NOMO-1 (cell line): Measurements from ENCODE around the gene NDUFB7.
"Not testable (repeated sequence)": the region's sequence is repeated elsewhere in the genome, so short reads cannot be mapped to it uniquely, and the experiment has no call there.

Source experiments
- DNase-seq, 2 experiments: peaks; one replicate each; lab custom pipeline; 2025; ENCODE audit not compliant: unreplicated experiment in 2 of 2; lab: John Stamatoyannopoulos, UW

NDUFB7 gene

GRCh38 chr19:14571695-14572490 lies at the start of gene NDUFB7:
Gene NDUFB7, minus strand, starts transcription at chr19:14572066. Its CDS starts 66 bp downstream, at chr19:14572000.
- DNase-seq: peak; percentile 87 to 92

- DNase-seq: no peak
Observed at GRCh38 chr19:14619404-14619803, 47.5 kb upstream of the NDUFB7 start.

- peak; percentile 87 to 96 for DNase-seq
Observed at GRCh38 chr19:14616407-14616806, 44.5 kb upstream of the NDUFB7 start.

GRCh38 chr19:14615623-14616022 lies 43.8 kb upstream of the NDUFB7 start:
- peak in 1 of 2 experiments; percentile 22 for DNase-seq

- DNase-seq: peak; percentile 74 to 95
Observed at GRCh38 chr19:14614099-14614412, 42.2 kb upstream of the NDUFB7 start.

- peak in 1 of 2 experiments; percentile 19 for DNase-seq
Observed at GRCh38 chr19:14613399-14614098, 41.7 kb upstream of the NDUFB7 start.

- DNase-seq: no peak
Observed at GRCh38 chr19:14612657-14613056, 40.8 kb upstream of the NDUFB7 start.

- not testable (repeated sequence) for DNase-seq
Observed at GRCh38 chr19:14612242-14612641, 40.4 kb upstream of the NDUFB7 start.

GRCh38 chr19:14611051-14611450 lies 39.2 kb upstream of the NDUFB7 start:
- peak in 1 of 2 experiments; percentile 60 for DNase-seq

- DNase-seq: no peak
Observed at GRCh38 chr19:14606627-14607026, 34.8 kb upstream of the NDUFB7 start.

- no peak for DNase-seq
Observed at GRCh38 chr19:14603990-14604387, 32.1 kb upstream of the NDUFB7 start.

- DNase-seq: no peak
Observed at GRCh38 chr19:14599548-14600147, 27.8 kb upstream of the NDUFB7 start.

- no peak for DNase-seq
Observed at GRCh38 chr19:14595558-14595957, 23.7 kb upstream of the NDUFB7 start.

GRCh38 chr19:14589433-14589832 lies 17.6 kb upstream of the NDUFB7 start:
- not testable (repeated sequence) for DNase-seq

- DNase-seq: peak in 1 of 2 experiments; percentile 23
Observed at GRCh38 chr19:14585187-14585586, 13.3 kb upstream of the NDUFB7 start.

- DNase-seq: not testable (repeated sequence)
Observed at GRCh38 chr19:14584372-14584771, 12.5 kb upstream of the NDUFB7 start.

GRCh38 chr19:14582894-14583340 lies 11.1 kb upstream of the NDUFB7 start, which contains the start of gene CLEC17A:
Gene CLEC17A, plus strand, starts transcription at chr19:14583084. Its CDS starts 77 bp downstream, at chr19:14583161.
- DNase-seq: peak; percentile 68 to 69

- DNase-seq: no peak
Observed at GRCh38 chr19:14580623-14581237, 8.9 kb upstream of the NDUFB7 start.

GRCh38 chr19:14577885-14578427 lies 6.1 kb upstream of the NDUFB7 start:
- no peak for DNase-seq

GRCh38 chr19:14577264-14577663 lies 5.4 kb upstream of the NDUFB7 start:
- no peak for DNase-seq

- DNase-seq: no peak
Observed at GRCh38 chr19:14576363-14576762, 4.5 kb upstream of the NDUFB7 start.
